SHP77 treated with DMSO at 0.1 percent for 48 hours (cell line): ENCODE measurements around the gene TMEM88.
"Not testable (repeated sequence)": the region's sequence is repeated elsewhere in the genome, so short reads cannot be mapped to it uniquely, and the experiment has no call there.

Experiments
- DNase-seq: peaks from one replicate; lab custom pipeline; 2025; lab: John Stamatoyannopoulos, UW

The TMEM88 gene

DNA sequence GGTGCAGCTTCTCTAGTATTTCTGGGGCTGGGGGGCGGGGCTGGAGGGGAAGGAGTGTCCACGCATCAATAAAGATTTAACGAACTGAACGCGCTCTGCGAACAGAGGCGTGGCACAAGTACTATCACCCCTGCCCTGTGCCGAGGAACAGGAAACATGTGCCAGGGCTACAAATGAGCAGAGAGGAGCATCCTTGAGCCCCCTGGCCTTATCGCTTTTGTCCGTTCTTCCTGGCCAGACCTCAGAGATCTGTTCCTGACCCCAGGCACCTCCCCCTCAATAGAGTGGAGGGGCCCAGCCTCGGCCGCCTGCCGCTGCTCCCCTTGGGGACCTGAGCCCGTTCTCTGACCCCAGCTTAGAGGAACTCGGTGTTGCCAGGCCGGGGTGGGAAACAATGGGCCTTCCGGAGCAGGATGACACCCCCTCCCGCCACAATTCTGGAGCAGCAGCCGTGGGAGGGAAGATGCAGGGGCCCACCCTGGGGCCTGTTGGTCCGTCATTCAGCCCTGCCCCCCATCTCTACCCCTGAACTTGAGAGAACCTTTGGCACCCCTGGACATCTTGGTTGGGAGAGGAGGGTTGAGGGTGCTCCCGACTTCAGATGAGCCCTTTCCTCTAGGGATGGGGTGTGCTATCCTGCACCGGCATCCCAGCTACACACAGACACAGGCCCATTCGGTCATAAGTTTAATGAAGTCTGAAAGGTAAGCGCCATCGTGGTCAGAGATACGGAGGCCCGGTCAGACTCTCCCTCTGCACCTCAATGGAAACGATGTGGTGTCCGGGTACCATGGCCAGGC lies 1.3 kb downstream of the TMEM88 start:
- no peak for DNase-seq

DNA sequence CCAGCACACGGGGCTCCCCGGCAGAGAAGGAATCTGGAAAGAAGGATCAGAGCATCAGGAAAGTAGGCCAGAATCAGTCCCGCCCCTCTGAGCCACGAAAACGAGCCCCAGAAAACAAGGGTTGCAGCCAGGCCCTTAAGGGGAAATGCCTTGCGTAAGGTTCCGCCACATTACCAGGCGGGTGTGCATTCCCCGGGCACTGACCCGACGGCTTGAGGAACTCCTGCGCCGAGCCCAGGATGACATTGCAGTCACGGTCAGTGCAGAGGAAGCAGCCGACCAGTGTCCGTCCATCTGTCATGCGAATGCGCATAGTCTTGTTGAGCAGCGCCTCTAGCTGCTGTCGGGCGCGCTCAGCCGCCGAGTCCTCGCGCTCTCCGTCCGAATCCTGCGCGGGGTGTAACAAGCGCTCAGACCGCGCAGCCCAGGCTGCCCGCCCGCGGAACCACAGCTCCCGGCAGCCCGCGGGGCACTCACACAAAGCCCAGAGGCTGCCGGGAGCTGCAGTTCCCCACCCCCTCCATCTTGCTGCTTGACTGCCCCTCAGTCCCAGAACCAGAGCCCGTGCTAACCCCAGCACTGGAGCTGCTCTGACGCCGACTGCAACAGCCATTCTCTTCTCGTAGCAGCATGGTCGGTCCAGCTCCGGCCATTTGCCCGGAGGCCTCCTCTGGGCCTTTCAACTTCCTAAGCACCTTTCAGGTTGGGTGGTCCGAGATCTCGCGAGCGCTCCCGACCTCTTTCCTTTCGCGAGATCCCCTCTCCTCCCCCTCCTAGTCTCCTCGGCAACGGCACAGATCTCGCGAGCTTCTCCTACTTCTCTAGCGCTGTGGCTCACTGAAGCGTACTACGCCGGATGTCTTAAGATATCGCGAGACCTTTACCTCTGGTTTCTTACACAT lies 2.2 kb downstream of the TMEM88 start, which contains the start of gene NAA38:
NAA38 (minus strand) TSS at position 749 of the 902 bp plus-strand sequence; CDS start at position 653, 96 bp downstream.
- peak; percentile 100 for DNase-seq

DNA sequence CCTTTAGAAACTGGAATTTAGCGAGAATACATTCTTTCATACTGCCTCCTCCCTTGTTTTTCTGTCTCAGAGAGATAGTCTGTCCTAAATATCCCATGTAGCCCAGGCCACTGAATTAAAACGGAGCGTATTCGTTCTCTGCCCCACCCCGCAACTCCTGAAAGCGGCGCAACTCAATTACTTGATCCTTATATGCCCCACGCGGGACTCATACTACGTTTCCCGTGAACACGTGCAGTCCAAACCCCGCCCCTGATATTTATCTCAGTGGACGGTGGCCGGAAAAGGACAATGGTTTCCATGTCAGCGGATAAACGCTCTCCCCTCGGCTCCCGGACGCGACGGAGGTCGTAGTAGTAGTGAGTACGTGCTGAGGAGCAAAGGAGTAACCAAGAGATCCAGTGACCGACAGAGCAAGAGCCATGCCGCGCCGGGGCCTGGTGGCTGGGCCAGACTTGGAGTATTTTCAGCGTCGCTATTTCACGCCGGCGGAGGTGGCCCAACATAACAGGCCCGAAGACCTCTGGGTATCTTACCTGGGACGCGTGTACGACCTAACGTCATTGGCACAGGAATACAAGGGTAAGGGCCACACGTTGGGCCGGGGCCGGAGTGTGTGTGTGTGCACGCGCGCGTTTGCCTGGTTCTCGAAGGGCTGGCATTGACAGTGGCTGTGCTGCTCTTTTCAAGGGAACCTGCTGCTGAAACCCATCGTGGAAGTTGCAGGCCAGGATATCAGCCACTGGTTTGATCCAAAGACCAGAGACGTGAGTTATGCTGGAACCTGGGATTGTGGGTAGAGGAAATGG lies 3.1 kb downstream of the TMEM88 start, which contains the start of gene CYB5D1:
CYB5D1 (plus strand) TSS at position 291 of the 809 bp plus-strand sequence; CDS start at position 423, 132 bp downstream.
- DNase-seq = peak; percentile 99

DNA sequence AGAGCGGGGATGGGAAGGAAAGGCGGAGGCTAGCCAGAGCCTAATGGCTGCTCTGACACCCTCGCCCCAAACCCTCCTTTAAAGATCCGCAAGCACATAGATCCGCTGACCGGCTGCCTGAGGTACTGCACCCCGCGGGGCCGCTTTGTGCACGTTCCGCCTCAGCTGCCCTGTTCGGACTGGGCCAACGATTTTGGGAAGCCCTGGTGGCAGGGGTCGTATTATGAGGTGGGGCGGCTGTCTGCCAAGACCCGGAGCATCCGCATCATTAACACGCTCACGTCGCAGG lies 3.6 kb downstream of the TMEM88 start:
- DNase-seq = peak; percentile 53

DNA sequence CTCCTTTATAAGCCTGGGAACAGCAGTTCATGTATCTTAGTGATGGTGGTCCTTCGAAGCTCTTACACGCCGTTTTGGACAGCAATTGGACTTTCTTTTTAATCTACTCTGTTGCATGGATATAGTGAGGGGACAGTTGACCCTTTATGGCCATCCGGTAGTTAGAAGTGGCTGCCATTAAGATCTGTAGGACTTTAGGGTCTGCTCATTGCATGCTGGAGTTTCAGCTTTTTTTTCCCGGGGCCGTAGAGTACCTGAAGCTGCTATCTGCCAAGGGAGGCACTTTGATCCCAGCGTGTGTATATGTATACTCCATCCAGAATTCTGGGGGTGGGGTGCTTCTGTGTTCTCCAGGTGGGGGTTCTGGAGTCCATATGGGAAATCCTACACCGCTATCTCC lies 4.2 kb downstream of the TMEM88 start:
- no peak for DNase-seq

DNA sequence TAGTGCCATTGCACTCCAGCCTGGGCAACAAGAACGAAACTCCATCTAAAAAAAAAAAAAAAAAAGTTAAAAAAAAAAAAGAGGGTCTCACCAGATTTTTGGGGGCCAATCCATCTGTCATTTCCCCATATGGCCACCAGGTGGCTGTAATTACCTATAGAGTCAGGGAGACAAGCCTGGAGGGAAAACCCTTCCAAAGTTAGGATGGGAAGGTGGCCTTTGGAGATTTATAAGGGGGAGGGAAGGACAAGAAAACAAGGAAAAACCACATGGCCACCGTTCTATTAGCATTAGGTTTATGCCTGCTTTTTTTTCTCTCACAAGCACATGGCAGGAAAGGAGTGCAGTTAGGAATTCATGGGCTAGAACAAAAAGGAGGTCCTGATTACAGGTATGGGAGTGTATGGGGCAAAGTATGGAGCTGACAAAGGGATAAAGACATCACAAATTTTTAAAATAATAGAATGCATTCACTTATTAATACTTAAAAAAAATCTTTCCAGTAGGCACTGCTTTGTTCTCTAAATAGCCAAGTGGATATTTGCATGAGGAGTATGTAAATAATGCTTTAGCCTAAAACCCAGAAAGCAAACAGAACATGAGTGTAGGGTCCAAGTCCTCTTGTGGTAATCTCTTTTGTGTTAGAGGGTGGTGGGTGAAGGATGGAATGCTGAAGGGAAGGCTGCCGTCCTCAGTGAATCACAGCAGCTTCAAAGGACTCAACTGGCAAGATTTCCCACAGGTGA lies 8.0 kb downstream of the TMEM88 start:
- peak; percentile 17 for DNase-seq

DNA sequence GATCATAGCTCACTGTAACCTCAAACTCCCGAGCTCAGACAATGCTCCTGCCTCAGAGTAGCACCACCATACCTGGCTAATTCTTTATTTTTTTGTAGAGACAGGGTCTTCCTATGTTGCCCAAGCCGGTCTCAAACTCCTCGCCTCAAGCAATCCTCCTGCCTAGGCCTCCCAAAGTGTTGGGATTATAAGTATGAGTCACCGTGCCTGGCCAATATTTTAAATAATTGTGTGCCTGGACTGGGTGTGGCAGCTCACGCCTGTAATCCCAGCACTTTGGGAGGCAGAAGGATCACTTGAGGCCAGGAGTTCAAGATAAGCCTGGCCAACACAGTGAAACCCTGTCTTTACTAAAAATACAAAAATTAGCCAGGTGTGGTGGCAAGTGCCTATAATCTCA lies 9.5 kb downstream of the TMEM88 start:
- not testable (repeated sequence) for DNase-seq

DNA sequence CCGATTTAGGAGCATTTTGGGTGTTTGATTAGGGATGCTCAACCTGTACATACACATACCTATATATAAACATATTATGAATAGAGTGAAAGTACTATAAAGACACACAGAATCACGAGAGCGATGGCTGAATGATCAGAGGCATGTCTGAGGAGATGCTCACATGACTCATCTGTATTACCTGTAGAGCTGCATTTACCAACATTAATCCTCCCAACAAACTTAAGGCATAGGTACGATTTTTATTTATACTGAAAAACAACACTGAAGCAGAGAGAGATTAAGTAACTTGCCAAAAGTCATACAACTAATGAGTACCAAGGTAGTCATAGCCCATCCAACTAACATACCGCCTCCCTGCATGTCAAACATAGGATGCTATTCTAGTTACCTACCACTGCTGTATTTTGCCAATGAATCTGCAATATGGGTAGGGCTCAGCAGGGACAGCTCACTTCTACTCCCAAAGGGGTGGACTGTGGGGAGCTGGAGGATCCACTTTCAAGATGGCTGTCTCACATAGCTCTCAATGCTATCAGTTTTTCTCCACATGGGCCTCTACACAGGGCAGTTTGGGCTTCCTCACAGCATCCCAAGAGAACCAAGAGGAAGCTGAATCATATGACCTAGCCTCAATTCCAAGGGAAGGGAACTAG lies 10.3 kb downstream of the TMEM88 start:
- no peak for DNase-seq

DNA sequence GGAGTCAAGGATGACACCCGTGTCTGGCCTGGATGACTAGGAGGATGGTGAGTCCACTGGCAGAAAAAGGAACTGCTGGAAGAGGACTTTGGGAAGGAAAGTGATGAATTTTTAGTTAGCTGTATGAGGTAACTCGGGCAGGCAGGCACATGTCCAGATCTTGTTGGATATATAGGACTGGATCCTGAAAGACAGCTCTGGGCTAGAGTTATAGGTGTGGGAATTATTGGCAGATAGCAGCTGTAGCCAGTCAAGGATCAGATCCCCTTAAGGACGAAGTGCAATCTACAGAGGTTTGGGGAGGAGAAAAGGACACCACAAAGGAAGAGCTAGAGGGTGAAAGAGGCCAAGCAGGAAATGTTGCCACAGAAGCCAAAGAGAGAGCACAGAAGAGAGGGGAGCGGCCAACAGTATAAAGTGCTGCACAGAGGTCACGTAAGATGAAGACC lies 13.0 kb downstream of the TMEM88 start:
- no peak for DNase-seq

DNA sequence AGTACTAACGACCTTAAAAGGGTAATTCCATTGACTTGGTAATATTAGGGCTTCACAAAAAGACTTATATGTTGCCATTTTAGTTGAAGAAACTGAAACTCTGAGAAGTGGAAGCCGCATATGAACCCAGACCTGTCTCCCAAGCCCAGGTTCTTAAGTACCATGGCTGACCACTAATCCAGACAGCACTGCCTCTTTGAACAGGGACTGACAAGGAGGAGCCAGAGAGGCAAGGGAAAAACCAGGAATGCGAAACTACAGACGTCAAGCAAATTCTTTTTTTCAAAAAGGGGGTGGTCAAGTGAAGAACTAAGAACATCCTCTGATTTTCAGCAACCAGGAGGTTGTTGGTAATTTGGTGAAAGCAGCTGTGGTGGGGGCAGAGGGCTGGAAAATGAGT lies 18.2 kb downstream of the TMEM88 start:
- no peak for DNase-seq

DNA sequence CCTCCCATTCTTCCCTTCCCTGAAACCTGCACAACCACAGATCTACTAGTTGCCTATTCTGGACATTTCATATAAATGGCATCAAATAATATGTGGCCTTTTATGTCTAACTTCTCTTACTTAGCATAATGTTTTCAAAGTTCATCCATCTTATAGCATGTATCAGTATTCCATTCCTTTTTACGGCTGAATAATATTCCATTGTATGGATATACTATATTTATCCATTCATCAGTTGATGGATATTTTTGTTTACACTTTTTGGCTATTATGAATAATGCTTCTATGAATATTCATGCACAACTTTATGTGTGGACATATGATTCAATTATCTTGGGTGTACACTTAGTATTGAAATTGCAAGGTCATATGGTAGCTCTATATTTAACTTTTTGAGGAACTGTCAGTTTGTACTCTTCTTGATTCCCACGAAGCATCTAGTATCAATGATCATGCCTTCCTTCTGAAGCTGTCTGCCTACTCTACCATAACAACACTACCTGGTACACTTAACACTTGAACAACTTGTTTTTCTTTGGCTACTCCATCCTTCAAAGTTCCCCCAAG lies 21.0 kb downstream of the TMEM88 start:
- no peak for DNase-seq

DNA sequence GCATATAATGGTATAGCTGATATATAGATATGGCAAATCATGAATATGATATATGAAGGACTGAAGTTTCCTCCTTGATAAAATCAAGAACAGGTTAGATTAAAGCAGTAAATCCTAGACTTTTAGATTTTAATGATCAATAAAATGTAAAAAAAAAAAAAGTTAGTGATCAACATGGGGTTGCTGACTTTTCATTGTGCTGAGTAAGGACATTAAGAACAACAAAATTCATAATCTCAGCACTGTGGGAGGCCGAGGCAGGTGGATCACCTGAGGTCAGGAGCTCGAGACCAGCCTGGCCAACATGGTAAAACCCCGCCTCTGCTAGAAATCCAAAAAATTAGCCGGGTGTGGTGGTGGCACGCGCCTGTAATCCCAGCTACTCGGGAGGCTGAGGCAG lies 23.4 kb downstream of the TMEM88 start:
- no peak for DNase-seq

DNA sequence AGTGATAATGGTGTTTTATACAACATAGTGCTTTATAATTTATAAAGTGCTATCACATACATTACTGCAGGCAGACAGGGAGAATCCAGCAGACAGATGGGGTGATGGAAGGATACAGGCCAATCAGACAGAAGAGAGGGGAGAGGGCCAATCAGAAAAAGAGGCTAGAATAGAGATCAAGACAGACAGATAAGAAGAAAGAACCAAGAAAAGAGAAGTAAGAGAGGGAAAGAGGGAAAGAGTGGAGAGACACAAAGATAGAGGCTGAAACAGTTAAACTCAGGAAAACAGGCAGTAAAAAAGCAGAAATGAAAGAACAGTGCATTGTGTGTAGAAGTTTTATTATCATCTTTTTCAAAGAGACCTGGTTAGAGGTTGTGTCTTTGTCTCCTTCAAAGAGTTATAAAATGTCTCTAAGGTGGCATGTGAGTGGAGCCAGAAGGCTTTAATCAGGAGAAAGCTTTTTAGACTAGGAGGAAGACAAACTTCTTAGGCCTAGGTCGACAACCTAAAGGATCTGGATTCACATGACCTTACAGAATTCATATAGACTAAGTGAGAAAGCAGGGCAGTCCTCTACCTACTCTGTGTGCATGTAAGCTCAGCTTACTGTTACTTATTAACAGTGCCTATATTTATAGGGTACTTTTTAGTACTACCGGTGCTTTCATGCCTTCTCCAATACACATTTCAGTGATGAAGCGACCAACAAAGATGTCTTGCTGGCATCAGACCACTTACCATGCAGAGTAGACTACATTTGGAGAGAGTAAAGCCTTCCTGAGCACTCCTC lies 25.4 kb downstream of the TMEM88 start:
- DNase-seq = no peak

DNA sequence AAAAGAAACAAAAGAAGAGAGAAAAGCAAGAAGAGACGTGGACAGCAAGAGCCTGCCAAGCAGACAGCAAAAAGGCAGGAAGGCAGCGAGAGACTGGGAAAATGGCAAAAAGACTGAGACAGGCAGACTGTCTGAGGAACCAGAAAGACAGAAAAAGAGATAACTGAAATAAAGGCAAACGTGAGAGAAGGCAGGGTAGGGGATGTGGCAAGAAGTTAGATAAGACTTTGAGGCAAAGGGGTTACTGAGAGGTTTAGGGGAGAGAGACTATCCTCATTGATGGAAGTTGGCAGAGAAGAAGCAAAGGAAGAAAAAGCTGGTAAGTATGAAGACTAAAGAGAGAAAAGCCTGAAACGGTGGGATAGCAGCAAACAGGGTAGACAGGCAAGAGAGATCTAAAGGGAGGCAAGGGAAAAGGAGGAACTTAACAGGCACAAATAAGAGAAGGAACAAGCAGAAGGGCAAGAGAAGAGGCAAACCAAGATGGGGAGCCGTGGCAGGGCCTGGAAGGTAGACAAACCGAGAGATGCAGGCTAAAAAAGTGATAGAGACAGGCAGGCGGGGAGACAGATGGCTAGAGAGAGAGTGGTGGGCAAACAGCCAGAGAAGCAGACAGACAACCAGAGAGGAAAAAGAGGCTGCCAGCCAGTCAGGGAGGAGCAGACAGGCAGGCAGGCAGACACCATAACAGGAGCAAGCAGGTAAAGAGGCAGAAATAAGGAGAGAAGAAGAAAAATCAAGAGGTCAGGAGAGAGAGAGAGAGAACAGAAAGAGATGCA lies 26.6 kb downstream of the TMEM88 start:
- DNase-seq = peak; percentile 91

DNA sequence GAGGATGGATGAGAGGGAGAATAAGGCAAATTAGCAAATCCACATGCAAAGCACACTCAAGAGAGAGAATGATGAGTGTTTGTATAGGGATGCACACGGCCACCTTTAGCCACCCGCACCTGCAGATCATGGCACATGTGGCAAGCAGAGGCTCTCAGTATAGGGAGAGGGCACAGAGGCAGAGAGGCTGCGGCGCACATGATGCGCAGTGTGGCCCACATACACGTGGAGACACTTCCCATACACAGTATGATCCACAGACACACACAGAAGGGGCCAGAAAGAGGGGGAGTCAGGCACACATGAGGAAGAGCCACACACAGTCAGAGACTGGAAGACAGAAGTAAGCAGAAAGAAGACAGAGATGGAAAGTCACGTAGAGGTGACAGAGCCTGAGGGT lies 27.2 kb downstream of the TMEM88 start:
- peak; percentile 91 for DNase-seq

DNA sequence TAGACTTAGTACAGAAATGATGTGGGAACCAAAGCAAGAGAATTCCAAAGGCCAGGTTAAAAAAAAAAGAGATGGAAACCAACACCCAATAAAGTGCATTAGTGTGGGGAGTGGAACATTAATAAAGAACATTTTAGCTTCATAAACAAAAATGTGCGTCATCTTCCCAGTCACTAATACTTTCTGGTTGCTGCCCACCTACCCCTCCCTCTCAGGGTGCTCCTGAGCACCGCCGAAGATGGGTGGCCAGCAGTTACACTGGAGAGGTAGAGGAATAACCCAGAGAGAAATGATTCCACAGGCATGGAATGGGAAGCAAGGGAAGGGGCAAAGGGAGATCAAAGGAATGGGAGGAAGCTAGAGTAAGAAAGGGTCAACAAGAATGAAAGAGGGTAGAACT lies 27.8 kb downstream of the TMEM88 start:
- DNase-seq = peak; percentile 59

DNA sequence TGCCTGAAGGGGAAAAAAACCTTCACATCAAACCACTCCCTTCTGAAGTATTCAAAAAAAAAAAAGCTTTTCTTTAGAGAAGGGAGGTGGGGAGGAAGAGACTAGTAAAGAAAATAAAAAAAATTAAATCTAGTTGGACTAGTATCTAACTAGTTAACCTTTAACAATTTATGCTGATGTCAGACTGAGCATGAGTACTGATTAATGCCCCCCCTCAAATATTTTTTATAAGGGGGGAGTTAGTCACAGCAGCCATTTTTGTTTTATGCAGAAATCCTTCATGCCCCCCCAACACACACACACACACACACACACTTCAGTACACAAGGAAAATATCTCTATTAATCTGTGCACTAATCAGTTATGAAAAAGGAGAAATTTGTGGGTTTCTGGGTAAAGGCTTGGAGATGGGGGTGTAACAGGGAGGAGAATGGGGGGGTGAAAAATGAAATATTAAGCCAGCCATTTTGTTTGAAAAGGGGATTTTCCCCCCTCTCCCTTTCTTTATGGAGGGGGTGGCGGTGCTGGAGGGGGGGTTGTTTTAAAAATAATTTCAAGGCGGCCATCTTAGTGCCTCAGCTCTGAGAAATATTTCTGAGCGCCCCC lies 29.0 kb downstream of the TMEM88 start:
- DNase-seq = peak; percentile 45

DNA sequence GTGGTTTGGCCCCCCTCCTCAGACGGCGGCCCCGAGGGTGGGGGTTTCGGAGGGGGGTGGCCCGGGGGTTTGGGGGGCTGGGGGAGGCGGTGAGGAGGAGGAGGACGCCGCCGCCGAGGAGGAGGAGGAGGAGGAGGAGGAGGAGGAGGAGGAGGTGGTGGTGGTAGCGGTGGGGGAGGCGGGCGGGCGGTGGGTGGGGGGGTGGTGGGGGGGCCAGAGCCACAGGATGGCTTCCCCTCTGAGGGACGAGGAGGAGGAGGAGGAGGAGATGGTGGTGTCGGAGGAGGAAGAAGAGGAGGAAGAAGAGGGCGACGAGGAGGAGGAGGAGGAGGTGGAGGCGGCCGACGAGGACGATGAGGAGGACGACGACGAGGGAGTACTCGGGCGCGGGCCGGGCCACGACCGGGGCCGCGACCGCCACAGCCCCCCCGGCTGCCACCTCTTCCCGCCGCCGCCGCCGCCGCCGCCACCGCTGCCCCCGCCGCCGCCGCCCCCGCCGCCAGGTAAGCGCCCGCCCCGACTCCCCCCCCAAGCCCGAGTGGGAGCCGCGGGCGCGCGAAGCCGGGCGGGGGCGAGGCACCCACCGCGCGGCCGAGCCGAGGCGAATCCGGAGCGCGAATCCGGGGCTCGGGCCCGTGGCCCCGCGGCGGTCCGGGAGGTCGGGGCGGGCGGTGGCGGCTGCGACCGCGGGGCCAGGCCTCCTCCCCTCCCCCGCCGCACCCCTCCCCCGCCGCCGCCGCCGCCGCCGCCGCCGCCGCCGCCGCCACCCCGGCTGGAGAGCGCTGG lies 29.9 kb downstream of the TMEM88 start:
- DNase-seq = no peak
